ENCODE data around the gene GAGE12J.

DNA sequence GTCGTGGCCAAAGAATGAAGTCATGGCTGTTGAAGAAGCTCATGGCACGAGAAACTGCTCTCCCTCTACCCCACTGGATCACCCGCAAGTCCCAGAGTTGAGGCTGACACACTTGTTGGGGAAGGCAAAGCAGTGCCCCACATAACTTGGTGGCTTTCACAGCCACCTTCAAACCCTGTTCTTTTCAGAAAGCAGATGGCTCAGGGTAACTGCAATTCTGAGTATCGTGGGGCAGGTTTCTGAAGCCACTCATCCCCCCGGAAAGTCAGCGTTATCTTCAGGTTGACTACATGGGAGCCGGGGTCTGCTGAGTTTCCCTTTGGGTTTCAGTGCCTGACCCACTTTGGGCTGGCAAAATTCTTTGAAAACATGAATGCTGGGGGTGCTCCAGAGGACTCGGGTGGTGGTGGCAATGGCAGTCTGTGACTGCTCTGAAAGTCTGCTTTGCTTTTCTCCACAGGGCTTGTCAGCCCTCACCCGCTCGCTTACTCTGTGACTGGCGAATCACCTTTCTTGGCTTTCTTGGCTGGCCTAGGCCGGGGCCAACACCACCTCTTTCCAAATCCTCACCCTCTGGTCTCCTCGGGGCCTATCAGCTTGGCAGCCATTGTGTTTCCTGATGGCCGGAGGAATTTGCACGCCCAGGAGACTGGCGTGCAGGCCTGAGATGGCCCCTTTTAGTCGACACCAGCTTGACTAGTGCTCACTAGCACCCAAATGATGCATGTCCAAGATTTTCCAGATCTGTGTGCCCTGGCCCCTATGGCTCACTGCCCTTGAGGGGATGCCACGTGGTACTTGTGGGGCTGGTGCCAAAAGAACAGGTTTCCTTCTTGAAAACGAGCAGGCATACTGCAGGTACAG is 44.9 kb upstream of the GAGE12J start:
- no peak for TF ChIP-seq POLR2A (IDR thresholded peaks at IDR 0.05; ENCODE audit: low read depth, low read length)
- TF ChIP-seq POLR2AphosphoS5 (IDR thresholded peaks at IDR 0.05; ENCODE audit: low read depth, low read length) = no peak

Measured in GM12892 (cell line).